ENCODE data around the gene MDFI. TPM values are rescaled to one million over a fixed set of nuclear protein-coding genes. Genes with fewer than 3 reads are reported as not detected.
A peak's percentile ranks its signal among the peaks of the same experiment; 100 is the strongest.

MDFI gene
- total RNA-seq, 1 experiment from 2014 or later: 19.4 TPM

- H3F3A ChIP-seq (ENCODE audit: insufficient read depth, low read depth): no peaks in the 10 kb centered on the region
- H3K9me3 ChIP-seq (ENCODE audit: insufficient read depth, low read depth): no peaks in the 10 kb centered on the region
- TF ChIP-seq CTCF (conservative IDR thresholded peaks at IDR 0.05) (no peak), EZH2 (IDR thresholded peaks at IDR 0.05; ENCODE audit: low read depth) (no peak)
- no peaks in the 10 kb centered on the region for H3K9me2 ChIP-seq (ENCODE audit: insufficient read depth)
- BruUV-seq (replicated peaks): TSS peak; percentile 12
- no peaks in the 10 kb centered on the region for H3K27me3 ChIP-seq (ENCODE audit: insufficient read depth, low read depth)
- H3K4me3 ChIP-seq: no peak overlapping the region
- H2AFZ ChIP-seq: no peak overlapping the region
- no peak overlapping the region for H3K27ac ChIP-seq
- H3K4me2 ChIP-seq: no peak overlapping the region
- ChIA-PET POLR2A (ENCODE audit: unreplicated experiment) (no interaction called here), CTCF (interaction anchor here (0.6 kb wide), 1 partner anchor 290 kb away, joined by 4 read pairs; no protein-coding TSS in a partner anchor)
- no peaks in the 10 kb centered on the region for H3K79me2 ChIP-seq (ENCODE audit: low read depth)
- peaks cover 12% of the 10 kb centered on the region for H3K4me1 ChIP-seq (replicated peaks; ENCODE audit: insufficient read depth)
- no peaks in the 10 kb centered on the region for H4K20me1 ChIP-seq (ENCODE audit: insufficient read depth)
- intact Hi-C loops (cut with micrococcal nuclease; ENCODE audit: unreplicated experiment): no loop called here
- H3K36me3 ChIP-seq (ENCODE audit: low read depth): no peaks in the 10 kb centered on the region
- DNase-seq: no peak
Observed at GRCh38 chr6:41638935-41639808, 904 bp downstream of the MDFI start.

- Histone ChIP-seq H3K9me3 (ENCODE audit: insufficient read depth, low read depth) (no peaks in the 10 kb centered on the region), H3K27ac (no peak overlapping the region), H3K9me2 (ENCODE audit: insufficient read depth) (no peaks in the 10 kb centered on the region), H3K27me3 (ENCODE audit: insufficient read depth, low read depth) (no peaks in the 10 kb centered on the region), H3K36me3 (ENCODE audit: low read depth) (no peaks in the 10 kb centered on the region), H3K4me3 (no peak overlapping the region), H2AFZ (no peak overlapping the region), H3K4me1 (replicated peaks; ENCODE audit: insufficient read depth) (peaks cover 12% of the 10 kb centered on the region), H4K20me1 (ENCODE audit: insufficient read depth) (no peaks in the 10 kb centered on the region), H3K79me2 (ENCODE audit: low read depth) (no peaks in the 10 kb centered on the region), H3K4me2 (no peak overlapping the region), H3F3A (ENCODE audit: insufficient read depth, low read depth) (no peaks in the 10 kb centered on the region)
- ChIA-PET CTCF (no interaction called here), POLR2A (ENCODE audit: unreplicated experiment) (no interaction called here)
- no peak for DNase-seq
- intact Hi-C loops (cut with micrococcal nuclease; ENCODE audit: unreplicated experiment): no loop called here
- TF ChIP-seq EZH2 (IDR thresholded peaks at IDR 0.05; ENCODE audit: low read depth) (no peak), CTCF (conservative IDR thresholded peaks at IDR 0.05) (no peak)
- no TSS peak for BruUV-seq (replicated peaks)
Observed at GRCh38 chr6:41639809-41640371, 1.6 kb downstream of the MDFI start.

GRCh38 chr6:41640426-41640825, 2.2 kb downstream of the MDFI start:
- no peaks in the 10 kb centered on the region for H3K36me3 ChIP-seq (ENCODE audit: low read depth)
- H3F3A ChIP-seq (ENCODE audit: insufficient read depth, low read depth): no peaks in the 10 kb centered on the region
- H3K27me3 ChIP-seq (ENCODE audit: insufficient read depth, low read depth): no peaks in the 10 kb centered on the region
- intact Hi-C loops (cut with micrococcal nuclease; ENCODE audit: unreplicated experiment): no loop called here
- DNase-seq: no peak
- POLR2A ChIA-PET (ENCODE audit: unreplicated experiment): no interaction called here
- H3K79me2 ChIP-seq (ENCODE audit: low read depth): no peaks in the 10 kb centered on the region
- TF ChIP-seq EZH2 (IDR thresholded peaks at IDR 0.05; ENCODE audit: low read depth) (no peak), CTCF (conservative IDR thresholded peaks at IDR 0.05) (no peak)
- H3K4me1 ChIP-seq (replicated peaks; ENCODE audit: insufficient read depth): peaks cover 12% of the 10 kb centered on the region
- H3K9me2 ChIP-seq (ENCODE audit: insufficient read depth): no peaks in the 10 kb centered on the region
- no peak overlapping the region for H3K4me3 ChIP-seq
- H3K4me2 ChIP-seq: no peak overlapping the region
- H3K9me3 ChIP-seq (ENCODE audit: insufficient read depth, low read depth): no peaks in the 10 kb centered on the region
- H3K27ac ChIP-seq: no peak overlapping the region
- no peaks in the 10 kb centered on the region for H4K20me1 ChIP-seq (ENCODE audit: insufficient read depth)
- H2AFZ ChIP-seq: no peak overlapping the region
- BruUV-seq (replicated peaks): no TSS peak
- CTCF ChIA-PET: no interaction called here

Data from PC-9 (cell line).